NAMALWA (cell line): ENCODE measurements around the gene SLC38A11.

Experiments
- DNase-seq: peaks from one replicate; pipeline ENCODE4 v3.0.0-alpha.2; 2015; ENCODE audit warnings: low spot score

The SLC38A11 gene

GRCh38 chr2:164915566-164915965 is 39.8 kb downstream of the SLC38A11 start:
- DNase-seq = no peak

- DNase-seq = peak; percentile 38
Observed at GRCh38 chr2:164913640-164914350, 41.5 kb downstream of the SLC38A11 start.

DNA sequence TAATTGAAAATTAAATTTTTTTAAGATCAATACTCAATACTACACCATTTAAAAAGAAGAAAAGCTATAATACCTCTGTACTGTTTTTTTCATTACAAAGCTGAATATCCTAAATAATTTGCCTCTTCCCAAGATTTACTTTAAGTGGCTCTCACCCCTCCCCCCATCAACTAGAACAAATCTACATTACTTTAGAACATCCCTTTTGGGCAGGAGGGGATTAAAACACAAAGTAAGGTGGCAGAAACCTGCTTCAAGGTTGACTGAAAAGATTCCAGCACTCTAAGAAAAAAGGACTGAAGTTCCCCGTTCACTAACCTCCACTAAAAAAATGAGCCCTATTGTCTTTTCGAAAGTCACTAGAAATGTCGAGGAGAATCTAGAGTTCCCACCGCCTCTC is 42.3 kb downstream of the SLC38A11 start:
- DNase-seq = no peak

GRCh38 chr2:164911832-164912231 is 43.5 kb downstream of the SLC38A11 start:
- no peak for DNase-seq

DNA sequence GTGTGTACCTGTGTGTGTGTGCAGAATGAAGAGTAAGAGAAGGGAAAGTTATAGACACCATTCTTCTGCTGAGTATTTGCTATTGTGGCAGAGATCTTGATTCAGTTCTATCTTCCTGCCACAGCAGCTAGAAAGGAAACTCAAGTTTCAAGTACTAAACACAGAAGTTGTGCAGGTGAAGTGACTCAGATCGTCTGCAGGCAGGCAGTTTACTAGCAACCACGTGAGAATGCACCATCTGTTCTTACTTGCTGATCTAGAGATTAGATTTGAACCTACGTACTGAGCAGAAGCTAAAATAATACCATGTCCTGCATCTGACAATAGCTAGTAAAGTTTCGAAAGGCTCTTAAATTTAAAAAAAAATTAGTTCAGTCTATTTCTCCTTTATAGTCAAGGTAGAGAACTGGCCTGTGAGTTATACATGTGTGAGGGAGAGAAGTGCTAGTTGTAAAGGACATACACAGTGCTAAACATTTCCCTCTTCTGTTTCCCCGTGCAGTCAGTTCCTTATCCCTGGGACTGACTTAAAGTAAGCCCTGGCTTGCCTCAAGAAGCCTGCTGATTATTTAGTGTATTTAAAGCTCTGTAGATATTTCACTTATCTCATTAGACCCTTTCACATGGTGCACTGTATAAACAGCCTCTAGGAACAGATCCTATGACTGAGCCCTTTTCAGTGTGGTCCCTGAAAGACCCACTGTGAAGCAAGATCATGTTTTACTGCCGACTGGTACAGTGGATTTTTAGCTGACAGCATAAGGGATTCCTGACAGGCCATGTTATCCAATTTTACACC is 45.0 kb downstream of the SLC38A11 start:
- DNase-seq = peak; percentile 9

DNA sequence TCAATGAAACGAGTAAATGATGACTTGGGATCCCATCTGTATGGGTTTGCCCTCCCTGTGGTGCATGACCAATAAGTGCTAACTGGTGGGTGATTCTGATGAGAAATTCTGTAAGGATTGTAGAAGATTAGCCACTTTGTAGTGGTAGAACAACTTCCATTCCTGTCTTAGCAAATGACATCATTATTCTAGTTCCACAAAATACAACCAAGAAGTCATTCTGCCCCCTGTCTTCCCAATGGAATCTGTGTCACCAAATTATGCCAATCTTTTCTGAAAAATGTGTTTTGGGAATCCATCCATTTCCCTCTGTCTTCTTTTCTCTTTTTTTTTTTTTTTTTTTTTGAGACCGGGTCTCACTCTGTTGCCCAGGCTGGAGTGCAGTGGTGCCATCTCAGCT is 48.4 kb downstream of the SLC38A11 start:
- DNase-seq = no peak

- no peak for DNase-seq
Observed at GRCh38 chr2:164905307-164905706, 50.0 kb downstream of the SLC38A11 start.

GRCh38 chr2:164903951-164904350 is 51.4 kb downstream of the SLC38A11 start:
- DNase-seq = no peak

DNA sequence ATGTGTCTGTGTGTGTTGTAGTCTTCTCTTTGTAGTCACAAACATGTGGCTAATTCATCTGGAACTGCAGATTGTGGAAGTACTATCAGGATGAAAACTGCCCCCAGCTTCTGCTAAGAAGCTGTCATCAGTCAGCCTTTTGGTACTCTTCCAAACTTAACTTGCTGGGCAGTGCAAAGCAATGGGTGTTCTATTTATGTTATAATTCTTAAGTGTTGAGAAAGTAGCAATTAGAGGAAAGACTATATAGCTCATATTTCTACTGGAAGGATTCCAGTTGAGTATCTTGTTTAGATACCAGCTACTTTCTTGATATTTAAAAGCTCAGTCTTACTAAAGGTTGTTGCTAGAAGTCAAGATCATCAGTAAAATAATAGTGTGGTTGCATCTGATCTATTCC is 52.1 kb downstream of the SLC38A11 start:
- no peak for DNase-seq

GRCh38 chr2:164899121-164899520 is 56.2 kb downstream of the SLC38A11 start:
- DNase-seq = no peak

GRCh38 chr2:164898475-164898874 is 56.9 kb downstream of the SLC38A11 start:
- no peak for DNase-seq

- no peak for DNase-seq
Observed at GRCh38 chr2:164897469-164898260, 57.7 kb downstream of the SLC38A11 start.

- no peak for DNase-seq
Observed at GRCh38 chr2:164896634-164897355, 58.5 kb downstream of the SLC38A11 start.

- no peak for DNase-seq
Observed at GRCh38 chr2:164896226-164896625, 59.1 kb downstream of the SLC38A11 start.

DNA sequence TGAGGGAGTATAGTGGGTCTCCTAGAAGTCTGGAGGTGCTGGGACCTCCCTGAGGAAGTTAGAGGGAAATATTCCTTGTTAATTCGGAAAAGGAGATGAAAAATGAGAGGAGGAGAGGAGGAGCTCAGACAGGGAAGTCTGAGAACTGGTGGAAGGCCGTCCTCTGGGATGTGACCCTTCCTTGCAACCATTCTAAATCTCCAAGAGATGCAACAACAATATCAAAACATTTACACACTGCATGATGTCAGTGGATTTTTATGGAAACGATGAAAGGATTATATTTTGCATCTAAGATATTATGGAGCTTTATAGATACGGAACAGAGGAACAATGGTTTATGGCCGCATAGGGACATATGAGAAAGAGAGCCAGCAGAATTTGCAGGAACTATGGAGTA is 63.9 kb downstream of the SLC38A11 start:
- no peak for DNase-seq

DNA sequence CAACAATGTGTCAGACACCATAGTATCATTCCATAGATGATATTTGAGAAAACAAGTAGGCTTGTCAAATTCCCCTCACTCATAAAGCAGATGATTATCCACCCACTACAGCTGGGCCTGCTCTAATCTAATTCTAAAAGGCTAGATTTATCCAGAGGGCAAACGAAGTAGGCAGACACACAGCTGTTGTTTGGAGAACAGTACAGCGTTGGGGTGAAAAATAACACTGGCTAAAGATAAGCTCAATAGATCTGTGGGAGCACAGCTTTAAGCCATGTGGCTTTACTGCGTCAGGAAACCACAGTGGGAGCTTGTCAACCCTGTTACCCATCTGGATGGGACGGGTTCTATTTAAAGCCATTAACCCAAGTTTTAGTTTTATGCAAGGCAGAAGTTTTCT is 64.8 kb downstream of the SLC38A11 start:
- DNase-seq = no peak

GRCh38 chr2:164888592-164888991 is 66.7 kb downstream of the SLC38A11 start:
- no peak for DNase-seq

DNA sequence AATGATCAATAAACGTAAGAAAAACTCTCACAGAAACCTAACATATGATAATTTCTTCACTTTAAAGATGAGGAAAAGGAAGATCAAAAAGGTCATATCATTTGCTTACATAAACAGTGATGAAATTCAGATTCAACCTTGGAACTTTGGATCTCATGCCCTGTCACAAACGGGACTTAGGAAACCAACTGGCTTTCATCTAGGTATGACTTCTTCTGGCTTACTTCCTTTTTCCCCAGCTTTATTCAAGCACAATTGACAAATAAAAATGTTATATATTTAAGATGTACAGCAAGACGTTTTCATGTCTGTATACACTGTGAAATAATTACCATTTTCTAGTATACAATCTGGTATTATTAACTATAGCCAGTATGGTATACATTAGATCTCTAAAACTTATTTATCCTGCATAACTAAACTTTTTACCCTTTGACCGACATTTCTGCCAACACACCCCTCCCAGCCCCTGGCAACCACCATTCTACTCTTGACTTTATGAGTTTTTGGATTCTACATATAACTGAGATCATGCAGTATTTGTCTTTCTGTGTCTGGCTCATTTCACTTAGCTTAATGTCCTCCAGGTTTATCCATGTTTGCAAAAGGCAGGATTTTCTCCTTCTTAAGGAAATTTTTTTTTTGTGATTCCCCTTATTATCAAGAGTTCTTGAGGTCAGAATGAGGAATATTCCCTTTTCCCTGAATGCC is 67.7 kb downstream of the SLC38A11 start:
- no peak for DNase-seq

- DNase-seq = no peak
Observed at GRCh38 chr2:164882276-164882675, 73.0 kb downstream of the SLC38A11 start.

DNA sequence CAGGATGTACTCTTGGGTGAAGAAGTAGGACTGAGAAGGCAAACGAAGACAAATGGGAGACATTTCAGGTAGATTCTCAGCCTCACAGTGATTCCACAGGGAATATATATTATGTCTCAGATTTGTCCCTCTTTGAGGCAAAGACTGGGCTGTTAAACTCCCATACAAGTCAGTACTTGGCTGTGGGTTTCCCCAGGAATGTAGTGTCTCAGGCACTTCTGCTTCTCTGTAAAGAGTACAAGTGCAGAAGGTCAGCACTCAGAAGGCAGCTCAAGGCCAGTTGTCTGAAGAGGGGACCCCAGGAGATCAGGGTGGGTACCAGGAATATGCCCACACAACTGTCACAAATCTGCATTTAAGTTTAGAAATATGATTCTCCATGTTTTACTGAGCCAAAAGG is 73.8 kb downstream of the SLC38A11 start:
- DNase-seq = no peak

DNA sequence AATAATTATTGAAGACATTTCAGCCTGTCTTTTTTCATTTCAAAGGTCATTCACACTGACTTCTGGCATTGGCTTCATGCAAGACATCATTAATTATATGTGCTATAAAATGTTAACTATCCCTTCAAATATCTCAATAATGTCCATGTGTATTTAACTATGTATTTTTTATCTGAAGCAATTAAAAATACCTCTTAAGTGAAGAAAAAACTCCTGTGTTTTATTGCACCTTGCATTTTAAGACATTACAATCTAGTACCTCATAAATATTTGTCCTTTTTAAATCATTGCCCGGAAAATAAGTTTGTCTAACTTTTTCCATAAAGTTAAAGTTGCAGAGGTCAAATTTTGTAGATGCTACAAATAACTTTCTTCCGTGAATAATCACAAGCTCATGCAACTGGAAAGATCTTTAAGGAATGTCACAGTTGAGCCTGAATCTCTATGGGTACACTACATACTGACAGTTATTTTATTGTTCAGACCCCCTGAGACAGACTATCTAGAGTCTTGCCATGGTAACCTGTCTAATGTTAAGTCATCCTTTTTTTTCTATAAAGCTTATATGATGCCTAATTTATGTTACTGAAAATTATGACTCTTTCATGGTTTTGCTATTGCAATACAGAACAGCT is 75.3 kb downstream of the SLC38A11 start:
- DNase-seq = no peak
